ENCODE data around the gene FXYD6. TPM values are rescaled to one million over a fixed set of nuclear protein-coding genes. Genes with fewer than 3 reads are reported as not detected.

FXYD6 gene
- total RNA-seq, 1 experiment from 2014 or later = 1.0 TPM

- H3K4me3 Mint-ChIP-seq (ENCODE audit: unreplicated experiment) = no peak overlapping the region
- peaks cover 17% of the 10 kb centered on the region for H3K27me3 Mint-ChIP-seq (ENCODE audit: insufficient read depth, unreplicated experiment)
- 0 out of 2 replicates have a peak, but pooled peaks cover 1% of the 10 kb centered on the region for H3K27me3 ChIP-seq (replicated peaks; ENCODE audit: control insufficient read depth, insufficient read depth, low read length)
- no TSS peak for BruUV-seq (replicated peaks)
- TF ChIP-seq CTCF (IDR thresholded peaks at IDR 0.05; ENCODE audit: insufficient read depth in 1 of 2, low read depth in 1 of 2, low read length in 1 of 2, severe bottlenecking in 1 of 2, unreplicated experiment in 1 of 2) = no peak
- CTCF ChIA-PET = interaction anchor here (2.0 kb wide), 1 partner anchor 85 kb away, joined by 9 read pairs; no protein-coding TSS in a partner anchor
- no peaks in the 10 kb centered on the region for H3K9me3 Mint-ChIP-seq (ENCODE audit: unreplicated experiment)
- H3K36me3 Mint-ChIP-seq (ENCODE audit: insufficient read depth, unreplicated experiment) = no peaks in the 10 kb centered on the region
- POLR2A ChIA-PET = no interaction called here
- intact Hi-C loops (cut with micrococcal nuclease; ENCODE audit: unreplicated experiment) = no loop called here
- no peaks in the 10 kb centered on the region; the same call in 1 of the 2 replicates for H3K9me3 ChIP-seq
- no peak overlapping the region for H3K27ac Mint-ChIP-seq (ENCODE audit: unreplicated experiment)
- no peak overlapping the region for H3K4me3 ChIP-seq (ENCODE audit: low read depth, low read length)
- H3K4me1 ChIP-seq = no peaks in the 10 kb centered on the region
- no peaks in the 10 kb centered on the region for H3K36me3 ChIP-seq (ENCODE audit: control insufficient read depth, insufficient read depth, low read length)
- no peaks in the 10 kb centered on the region for H3K4me1 Mint-ChIP-seq (ENCODE audit: low read depth, unreplicated experiment)
- no peak for DNase-seq
These were observed 14.3 kb downstream of the FXYD6 start for GRCh38 chr11:117862019-117862725.

- intact Hi-C loops (cut with micrococcal nuclease; ENCODE audit: unreplicated experiment) = no loop called here
- H3K27me3 ChIP-seq (replicated peaks; ENCODE audit: control insufficient read depth, insufficient read depth, low read length) = peaks cover 1% of the 10 kb centered on the region; the same call in 1 of the 2 replicates
- BruUV-seq (replicated peaks) = no TSS peak
These were observed 15.1 kb downstream of the FXYD6 start for GRCh38 chr11:117861151-117862018.

More at GRCh38 chr11:117861151-117862018, 15.1 kb downstream of the FXYD6 start:
- CTCF ChIA-PET = interaction anchor here (0.5 to 2.0 kb wide), 2 partner anchors 86 to 303 kb away, joined by 4 to 9 read pairs; no protein-coding TSS in a partner anchor
- POLR2A ChIA-PET = no interaction called here
- no peak for TF ChIP-seq CTCF (IDR thresholded peaks at IDR 0.05; ENCODE audit: insufficient read depth in 1 of 2, low read depth in 1 of 2, low read length in 1 of 2, severe bottlenecking in 1 of 2, unreplicated experiment in 1 of 2)
- Mint-ChIP-seq H3K27me3 (ENCODE audit: insufficient read depth, unreplicated experiment) (peaks cover 21% of the 10 kb centered on the region), H3K4me1 (ENCODE audit: low read depth, unreplicated experiment) (no peaks in the 10 kb centered on the region), H3K27ac (ENCODE audit: unreplicated experiment) (no peak overlapping the region), H3K9me3 (ENCODE audit: unreplicated experiment) (no peaks in the 10 kb centered on the region), H3K4me3 (ENCODE audit: unreplicated experiment) (no peak overlapping the region), H3K36me3 (ENCODE audit: insufficient read depth, unreplicated experiment) (no peaks in the 10 kb centered on the region)
- no peaks in the 10 kb centered on the region for H3K4me1 ChIP-seq
- no peaks in the 10 kb centered on the region for H3K36me3 ChIP-seq (ENCODE audit: control insufficient read depth, insufficient read depth, low read length)
- H3K9me3 ChIP-seq = no peaks in the 10 kb centered on the region; the same call in 1 of the 2 replicates
- DNase-seq = no peak
- no peak overlapping the region for H3K4me3 ChIP-seq (ENCODE audit: low read depth, low read length)

Measured in Caco-2 (cell line).